Keratinocyte (primary cell): ENCODE results near the gene NEURL4. TPM values are rescaled to one million over a fixed set of nuclear protein-coding genes. Genes with fewer than 3 reads are reported as not detected.
A peak's percentile ranks its signal among the peaks of the same experiment; 100 is the strongest.

Source experiments
- DNase-seq: peaks from one replicate; pipeline ENCODE4 v3.0.0-alpha.2; 2011; ENCODE audit warnings: low read depth, missing footprints, low spot score
- FAIRE-seq: peaks from 2 replicates; lab custom pipeline; 2011; peaks lifted over from hg19 to GRCh38; lab: Jason Lieb, UNC
- H2AFZ ChIP-seq: 2 replicates; pipeline ENCODE4 v1.6.0; 2012; ENCODE audit warnings: low read length, control low read depth, inconsistent platforms; ENCODE audit not compliant: control insufficient read depth
- H3K27ac ChIP-seq: 2 replicates; pipeline ENCODE4 v1.5.1; 2011; ENCODE audit warnings: low read length; ENCODE audit not compliant: control insufficient read depth, insufficient read depth
- H3K27me3 ChIP-seq: 3 replicates; pipeline ENCODE4 v1.6.0; 2011; ENCODE audit warnings: low read length; ENCODE audit not compliant: control insufficient read depth, insufficient read depth; ENCODE audit errors: extremely low read depth
- H3K36me3 ChIP-seq, 2 experiments: 2 replicates in 1 of 2; 3 replicates in 1 of 2; pipeline ENCODE4 v1.5.1; 2011; ENCODE audit warnings: low read length in 2 of 2, mild to moderate bottlenecking in 1 of 2; ENCODE audit not compliant: control insufficient read depth in 2 of 2, insufficient read depth in 2 of 2; ENCODE audit errors: extremely low read depth in 1 of 2
- H3K4me1 ChIP-seq: 3 replicates; pipeline ENCODE4 v1.5.1; 2011; ENCODE audit warnings: low read length; ENCODE audit not compliant: control insufficient read depth, insufficient read depth; ENCODE audit errors: extremely low read depth
- H3K4me2 ChIP-seq: 3 replicates; pipeline ENCODE4 v1.6.0; 2011; ENCODE audit warnings: low read depth, low read length; ENCODE audit not compliant: control insufficient read depth, insufficient read depth; ENCODE audit errors: extremely low read depth
- H3K4me3 ChIP-seq, 3 experiments: fragments of 200-600 bp in 1 of 3; sonication (generic) in 1 of 3; 2 replicates in 2 of 3; 3 replicates in 1 of 3; pipeline ENCODE4 v1.5.1; 2011 to 2016; ENCODE audit warnings: low read length in 3 of 3, mild to moderate bottlenecking in 3 of 3, control low read depth in 2 of 3, inconsistent platforms in 1 of 3, low read depth in 1 of 3, mixed read lengths in 1 of 3, mixed run types in 1 of 3, moderate library complexity in 1 of 3; ENCODE audit not compliant: control insufficient read depth in 2 of 3, insufficient read depth in 2 of 3; ENCODE audit errors: extremely low read depth in 1 of 3
- H3K79me2 ChIP-seq: 2 replicates; pipeline ENCODE4 v1.6.0; 2012; ENCODE audit warnings: low read length; ENCODE audit not compliant: control insufficient read depth, insufficient read depth
- H3K9ac ChIP-seq: 3 replicates; pipeline ENCODE4 v1.6.0; 2011; ENCODE audit warnings: low read length; ENCODE audit not compliant: control insufficient read depth, insufficient read depth; ENCODE audit errors: extremely low read depth
- H3K9me1 ChIP-seq: 3 replicates; pipeline ENCODE4 v1.6.0; 2011; ENCODE audit warnings: low read length; ENCODE audit not compliant: control insufficient read depth, insufficient read depth; ENCODE audit errors: extremely low read depth
- H3K9me3 ChIP-seq: 2 replicates; pipeline ENCODE4 v1.5.1; 2012; ENCODE audit warnings: low read depth, low read length; ENCODE audit not compliant: control insufficient read depth
- H4K20me1 ChIP-seq: 3 replicates; pipeline ENCODE4 v1.6.0; 2011; ENCODE audit warnings: low read length; ENCODE audit not compliant: control insufficient read depth, insufficient read depth; ENCODE audit errors: extremely low read depth
- EZH2 ChIP-seq: IDR thresholded peaks from one replicate; pipeline ENCODE4 v1.6.1; 2012; ENCODE audit warnings: inconsistent platforms, mild to moderate bottlenecking, low read length, moderate library complexity
- dilution Hi-C: fragments of 300-500 bp; cut with MboI; formaldehyde crosslinking; loops from one replicate; pipeline ENCODE4 v1.7.0; 2020; ENCODE audit warnings: low sequenced_read_pairs; ENCODE audit not compliant: extremely low pct_ligation_motif_present
- polyA plus RNA-seq, 5 experiments: library from polyadenylated mRNA; depleted of rRNA in 3 of 5; stranded (reverse) in 3 of 5; stranded (forward) in 1 of 5; unstranded in 1 of 5; fragments of >200 nt; gene quantifications; 1 replicate in 1 of 5; 2 replicates in 3 of 5; 3 replicates in 1 of 5; pipeline versions ENCODE4 v1.2.1 to v1.2.3, GENCODE V29; 2011 to 2012; ENCODE audit warnings: missing spikeins in 2 of 5, low read depth in 1 of 5, low replicate concordance in 1 of 5
- TF ChIP-seq, protein P1 (sequence below), 3 experiments: IDR thresholded peaks in 1 of 3; conservative IDR thresholded peaks in 1 of 3; optimal IDR thresholded peaks in 1 of 3; 2 replicates in 2 of 3; 3 replicates in 1 of 3; pipeline versions ENCODE3 to v1.5.1; 2011; ENCODE audit warnings: low read length in 3 of 3, mild to moderate bottlenecking in 3 of 3, moderate library complexity in 2 of 3, control low read depth in 1 of 3, inconsistent platforms in 1 of 3; ENCODE audit not compliant: insufficient read depth in 2 of 3; ENCODE audit errors: extremely low read depth in 1 of 3

Gene NEURL4
- polyA plus RNA-seq, 1 donor (not counting 4 experiments of a cell fraction or from before 2014, with no cell fraction given) = 11.3 TPM

DNA sequence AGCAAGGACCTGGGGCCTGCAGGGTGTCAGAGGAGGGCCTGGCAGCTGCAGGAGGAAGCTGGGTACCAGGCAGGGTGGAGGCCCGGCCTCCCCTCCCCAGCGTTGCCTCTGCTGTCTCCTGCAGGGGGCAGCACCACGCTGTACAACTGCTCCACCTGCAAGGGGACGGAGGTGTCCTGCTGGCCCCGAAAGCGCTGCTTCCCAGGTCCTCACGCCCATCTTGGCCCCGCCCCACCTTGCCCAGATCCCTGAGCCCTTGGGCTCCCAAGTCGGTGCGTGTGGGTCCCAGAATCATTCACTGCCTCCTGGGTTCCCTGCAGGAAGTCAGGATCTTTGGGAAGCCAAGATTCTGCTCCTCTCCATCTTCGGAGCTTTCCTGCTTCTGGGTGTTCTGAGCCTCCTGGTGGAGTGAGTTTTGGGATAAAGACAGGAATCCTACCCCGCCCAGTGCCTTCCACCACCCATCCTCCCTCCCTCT, 27.0 kb upstream of the NEURL4 start:
- peak; percentile 72 for DNase-seq
- H3K27ac ChIP-seq = no peak overlapping the region

DNA sequence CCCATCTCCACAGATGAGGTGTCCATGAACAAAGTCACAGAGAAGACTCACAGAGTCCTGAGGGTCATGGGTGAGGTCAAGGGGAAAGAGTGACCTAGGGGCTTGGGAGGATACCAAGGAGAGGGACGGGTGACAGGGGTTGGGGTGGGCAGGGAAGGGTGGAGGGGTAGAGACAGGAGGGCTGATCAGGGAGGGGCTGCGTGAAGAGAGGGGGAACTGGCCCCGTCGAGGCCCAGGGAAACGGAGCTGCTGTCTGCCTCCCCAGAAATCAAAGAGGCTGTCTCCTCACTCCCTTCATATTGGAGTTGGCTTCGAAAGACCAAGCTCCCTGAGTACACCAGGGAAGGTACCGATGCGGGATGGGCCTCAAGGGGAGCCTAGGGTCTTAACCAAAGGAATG, 26.4 kb upstream of the NEURL4 start:
- Histone ChIP-seq H3K27ac (peak overlapping the region; percentile 51), H3K4me1 (peaks cover 36% of the 10 kb centered on the region), H3K4me2 (no peak overlapping the region), H3K9me3 (no peaks in the 10 kb centered on the region), H3K4me3 (no peak overlapping the region), H2AFZ (no peak overlapping the region), H3K9ac (no peak overlapping the region), H3K27me3 (no peaks in the 10 kb centered on the region), H3K36me3 (no peaks in the 10 kb centered on the region), H3K79me2 (peaks cover 23% of the 10 kb centered on the region), H3K9me1 (no peaks in the 10 kb centered on the region), H4K20me1 (no peaks in the 10 kb centered on the region)
- dilution Hi-C loops = no loop called here
- DNase-seq (no peak), FAIRE-seq (peak; percentile 39)
- TF ChIP-seq, protein P1, sequence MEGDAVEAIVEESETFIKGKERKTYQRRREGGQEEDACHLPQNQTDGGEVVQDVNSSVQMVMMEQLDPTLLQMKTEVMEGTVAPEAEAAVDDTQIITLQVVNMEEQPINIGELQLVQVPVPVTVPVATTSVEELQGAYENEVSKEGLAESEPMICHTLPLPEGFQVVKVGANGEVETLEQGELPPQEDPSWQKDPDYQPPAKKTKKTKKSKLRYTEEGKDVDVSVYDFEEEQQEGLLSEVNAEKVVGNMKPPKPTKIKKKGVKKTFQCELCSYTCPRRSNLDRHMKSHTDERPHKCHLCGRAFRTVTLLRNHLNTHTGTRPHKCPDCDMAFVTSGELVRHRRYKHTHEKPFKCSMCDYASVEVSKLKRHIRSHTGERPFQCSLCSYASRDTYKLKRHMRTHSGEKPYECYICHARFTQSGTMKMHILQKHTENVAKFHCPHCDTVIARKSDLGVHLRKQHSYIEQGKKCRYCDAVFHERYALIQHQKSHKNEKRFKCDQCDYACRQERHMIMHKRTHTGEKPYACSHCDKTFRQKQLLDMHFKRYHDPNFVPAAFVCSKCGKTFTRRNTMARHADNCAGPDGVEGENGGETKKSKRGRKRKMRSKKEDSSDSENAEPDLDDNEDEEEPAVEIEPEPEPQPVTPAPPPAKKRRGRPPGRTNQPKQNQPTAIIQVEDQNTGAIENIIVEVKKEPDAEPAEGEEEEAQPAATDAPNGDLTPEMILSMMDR (optimal IDR thresholded peaks at IDR 0.05 in 1 of 3, IDR thresholded peaks at IDR 0.05 in 1 of 3, conservative IDR thresholded peaks at IDR 0.05 in 1 of 3; ENCODE audit: extremely low read depth in 1 of 3, insufficient read depth in 2 of 3, low read length in 3 of 3) = no peak
- TF ChIP-seq EZH2 = no peak

More for the DNA sequence above, 27.0 kb upstream of the NEURL4 start:
- H3K36me3 ChIP-seq = no peaks in the 10 kb centered on the region
- H4K20me1 ChIP-seq = no peaks in the 10 kb centered on the region
- no peak overlapping the region for H3K4me3 ChIP-seq
- no peak overlapping the region for H3K9ac ChIP-seq
- H3K4me1 ChIP-seq = peaks cover 36% of the 10 kb centered on the region
- peaks cover 20% of the 10 kb centered on the region for H3K79me2 ChIP-seq
- H2AFZ ChIP-seq = no peak overlapping the region
- TF ChIP-seq, protein P1 (optimal IDR thresholded peaks at IDR 0.05 in 1 of 3, IDR thresholded peaks at IDR 0.05 in 1 of 3, conservative IDR thresholded peaks at IDR 0.05 in 1 of 3; ENCODE audit: extremely low read depth in 1 of 3, insufficient read depth in 2 of 3, low read length in 3 of 3) = peak; percentile 82 to 100 (median 98)
- no peak for TF ChIP-seq EZH2
- H3K9me3 ChIP-seq = no peaks in the 10 kb centered on the region
- dilution Hi-C loops = no loop called here
- H3K27me3 ChIP-seq = no peaks in the 10 kb centered on the region
- H3K9me1 ChIP-seq = no peaks in the 10 kb centered on the region
- peak; percentile 17 for FAIRE-seq
- H3K4me2 ChIP-seq = no peak overlapping the region
